Measurements from ENCODE around the gene ELL.

DNA sequence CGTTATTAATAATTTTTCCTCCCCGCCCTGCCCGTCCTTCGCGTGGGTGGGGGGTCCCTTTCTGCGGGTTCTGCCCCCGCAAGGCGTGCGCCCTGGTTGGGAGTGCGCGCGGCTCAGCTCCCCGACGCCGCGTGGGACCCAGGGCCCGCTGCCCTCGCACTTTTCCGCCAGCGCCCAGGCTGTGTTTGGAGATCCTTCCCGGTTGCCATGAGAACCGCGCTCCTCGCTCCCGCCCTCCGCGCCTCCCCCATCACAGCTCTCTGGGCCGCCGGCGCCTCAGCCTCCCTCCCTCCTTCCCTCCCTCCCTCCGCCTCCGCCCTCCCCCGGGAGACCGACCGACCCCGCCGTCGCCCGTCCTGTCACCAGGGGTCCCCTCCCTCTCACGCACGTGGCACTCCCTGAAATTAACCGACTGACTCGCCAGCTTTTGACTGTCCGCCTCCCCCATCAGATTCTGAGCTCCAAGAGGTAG lies 105.1 kb downstream of the ELL start:
- TF ChIP-seq, protein P1, sequence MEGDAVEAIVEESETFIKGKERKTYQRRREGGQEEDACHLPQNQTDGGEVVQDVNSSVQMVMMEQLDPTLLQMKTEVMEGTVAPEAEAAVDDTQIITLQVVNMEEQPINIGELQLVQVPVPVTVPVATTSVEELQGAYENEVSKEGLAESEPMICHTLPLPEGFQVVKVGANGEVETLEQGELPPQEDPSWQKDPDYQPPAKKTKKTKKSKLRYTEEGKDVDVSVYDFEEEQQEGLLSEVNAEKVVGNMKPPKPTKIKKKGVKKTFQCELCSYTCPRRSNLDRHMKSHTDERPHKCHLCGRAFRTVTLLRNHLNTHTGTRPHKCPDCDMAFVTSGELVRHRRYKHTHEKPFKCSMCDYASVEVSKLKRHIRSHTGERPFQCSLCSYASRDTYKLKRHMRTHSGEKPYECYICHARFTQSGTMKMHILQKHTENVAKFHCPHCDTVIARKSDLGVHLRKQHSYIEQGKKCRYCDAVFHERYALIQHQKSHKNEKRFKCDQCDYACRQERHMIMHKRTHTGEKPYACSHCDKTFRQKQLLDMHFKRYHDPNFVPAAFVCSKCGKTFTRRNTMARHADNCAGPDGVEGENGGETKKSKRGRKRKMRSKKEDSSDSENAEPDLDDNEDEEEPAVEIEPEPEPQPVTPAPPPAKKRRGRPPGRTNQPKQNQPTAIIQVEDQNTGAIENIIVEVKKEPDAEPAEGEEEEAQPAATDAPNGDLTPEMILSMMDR (IDR thresholded peaks at IDR 0.05): no peak
- TF ChIP-seq POLR2A (IDR thresholded peaks at IDR 0.05): no peak
